Measurements from ENCODE around the gene TADA2B. TPM values are rescaled to one million over a fixed set of nuclear protein-coding genes. Genes with fewer than 3 reads are reported as not detected.
A peak's percentile ranks its signal among the peaks of the same experiment; 100 is the strongest.

Gene TADA2B
- total and polyA plus RNA-seq, 9 of the 15 experiments (the other 6 are each of a cell fraction or from before 2014, with no cell fraction given): 0.55 to 12.2 (median 7.5) TPM

GRCh38 chr4:7073526-7074390, 30.6 kb downstream of the TADA2B start:
- DNase-seq (ENCODE audit: extremely low read depth in 1 of 4, low spot score in 3 of 4): peak; percentile 78 to 86 (median 83)
- in situ Hi-C loops (cut with MboI): loop anchor here (5.0 kb wide), 2 partner anchors 171 to 351 kb away; no protein-coding TSS in a partner anchor
- POLR2A ChIA-PET: interaction anchor here (0.6 to 1.1 kb wide), 3 partner anchors 16 to 160 kb away, joined by 3 read pairs; no protein-coding TSS in a partner anchor
- TF ChIP-seq ZNF232 (CRISPR knock-in tag; IDR thresholded peaks at IDR 0.05) (no peak), HCFC1 (IDR thresholded peaks at IDR 0.05; ENCODE audit: low read depth, low read length) (peak; percentile 95), THRAP3 (IDR thresholded peaks at IDR 0.05; ENCODE audit: borderline replicate concordance) (no peak), TFAP4 (CRISPR knock-in tag; IDR thresholded peaks at IDR 0.05; ENCODE audit: borderline replicate concordance) (peak; percentile 54; the same call in 1 of the 2 replicates), NCOR1 (IDR thresholded peaks at IDR 0.05) (no peak), MCM7 (IDR thresholded peaks at IDR 0.05) (no peak), ARID1B (IDR thresholded peaks at IDR 0.05) (no peak), HDGF (IDR thresholded peaks at IDR 0.05) (no peak), ZBED1 (IDR thresholded peaks at IDR 0.05) (no peak), USF1 (CRISPR knock-in tag; IDR thresholded peaks at IDR 0.05) (peak; percentile 98), TAF1 (IDR thresholded peaks at IDR 0.05; ENCODE audit: control insufficient read depth, extremely low read depth, insufficient read depth, low read length, severe bottlenecking) (no peak), SNRNP70 (optimal IDR thresholded peaks at IDR 0.05; ENCODE audit: low read depth, low read length) (no peak), ARID2 (IDR thresholded peaks at IDR 0.05) (no peak), GABPB2 (CRISPR knock-in tag; conservative IDR thresholded peaks at IDR 0.05) (no peak), YBX1 (IDR thresholded peaks at IDR 0.05) (no peak), MBD2 (IDR thresholded peaks at IDR 0.05; ENCODE audit: borderline replicate concordance, low read depth) (peak; percentile 76; the same call in 1 of the 2 replicates), SIX5 (IDR thresholded peaks at IDR 0.05; ENCODE audit: borderline replicate concordance in 1 of 2, insufficient read depth in 1 of 2, low read depth in 1 of 2, low read length in 2 of 2) (peak; percentile 82 to 87), ZNF143 (CRISPR knock-in tag; IDR thresholded peaks at IDR 0.05) (peak; percentile 92)
- TF ChIP-seq, protein P1, sequence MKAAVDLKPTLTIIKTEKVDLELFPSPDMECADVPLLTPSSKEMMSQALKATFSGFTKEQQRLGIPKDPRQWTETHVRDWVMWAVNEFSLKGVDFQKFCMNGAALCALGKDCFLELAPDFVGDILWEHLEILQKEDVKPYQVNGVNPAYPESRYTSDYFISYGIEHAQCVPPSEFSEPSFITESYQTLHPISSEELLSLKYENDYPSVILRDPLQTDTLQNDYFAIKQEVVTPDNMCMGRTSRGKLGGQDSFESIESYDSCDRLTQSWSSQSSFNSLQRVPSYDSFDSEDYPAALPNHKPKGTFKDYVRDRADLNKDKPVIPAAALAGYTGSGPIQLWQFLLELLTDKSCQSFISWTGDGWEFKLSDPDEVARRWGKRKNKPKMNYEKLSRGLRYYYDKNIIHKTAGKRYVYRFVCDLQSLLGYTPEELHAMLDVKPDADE (conservative IDR thresholded peaks at IDR 0.05; ENCODE audit: control insufficient read depth, low read depth, low read length): peak; percentile 60

More at GRCh38 chr4:7073526-7074390, 30.6 kb downstream of the TADA2B start:
- ATAC-seq (peak; percentile 79), FAIRE-seq (peak; percentile 99)
- no peaks in the 10 kb centered on the region for H3K36me3 ChIP-seq (ENCODE audit: control insufficient read depth, insufficient read depth, low read length)
- H3K79me2 ChIP-seq (ENCODE audit: control insufficient read depth, insufficient read depth, low read length): no peaks in the 10 kb centered on the region; the same call in 2 of the 3 replicates
- whole genome bisulfite sequencing (ENCODE audit: insufficient coverage, low coverage, missing lambda C conversion rate): 51% methylated on average over 17 of the region's 18 CpGs
- H3K9me3 ChIP-seq (replicated peaks; ENCODE audit: control insufficient read depth, insufficient read depth, low read depth, low read length): no peaks in the 10 kb centered on the region
- peak overlapping the region; percentile 25; the same call in 1 of the 2 replicates for H2AFZ ChIP-seq (ENCODE audit: low read depth, low read length)
- H4K20me1 ChIP-seq (replicated peaks; ENCODE audit: control insufficient read depth, insufficient read depth, low read length): no peaks in the 10 kb centered on the region; the same call in none of the 2 replicates
- CTCF ChIA-PET (ENCODE audit: low intra/inter-chr PET ratio): no interaction called here
- H3K27ac ChIP-seq (ENCODE audit: extremely low read depth, low read depth, low read length): no peak overlapping the region
- H3K9ac ChIP-seq (ENCODE audit: insufficient read depth in 1 of 2, low read depth in 2 of 2, low read length in 2 of 2): no peak overlapping the region
- no peaks in the 10 kb centered on the region for H3K9me1 ChIP-seq (ENCODE audit: control insufficient read depth, insufficient read depth, low read length)
- intact Hi-C loops (cut with micrococcal nuclease): loop anchor here (5.0 kb wide), 1 partner anchor 526 kb away; no protein-coding TSS in a partner anchor
- H3K4me1 ChIP-seq (replicated peaks in 1 of 2; ENCODE audit: control insufficient read depth in 2 of 2, insufficient read depth in 2 of 2, low read length in 2 of 2): peaks cover 4 to 31% of the 10 kb centered on the region in 2 experiments; a peak in 3 of 5 replicates
- H3K4me3 ChIP-seq: no peak overlapping the region
- no TSS peak for BruUV-seq (replicated peaks)
- no peak overlapping the region for H3K4me2 ChIP-seq (ENCODE audit: insufficient read depth, low read length)
- no peaks in the 10 kb centered on the region for H3K27me3 ChIP-seq (ENCODE audit: control insufficient read depth in 2 of 2, insufficient read depth in 2 of 2, low read length in 2 of 2)

Data from K562 (cell line).